IMR-90 (cell line): ENCODE measurements around the gene VWA8. TPM values are rescaled to one million over a fixed set of nuclear protein-coding genes. Genes with fewer than 3 reads are reported as not detected.
A peak's percentile ranks its signal among the peaks of the same experiment; 100 is the strongest.

ENCODE experiments used
- ATAC-seq: fragments of 200-7000 bp; cut with Tn5 transposase; 2 replicates; pipeline ENCODE4 v1.9.1; 2020; ENCODE audit warnings: low read depth, mild to moderate bottlenecking, moderate library complexity
- BruUV-seq: library from RNA; stranded (reverse); fragments of 400-500 nt; replicated peaks from 2 replicates; lab custom pipeline; 2021; lab: Mats Ljungman, UMichigan
- CTCF ChIA-PET: fragments of 300-600 bp; formaldehyde crosslinking; extraction: SDS; loops from one replicate; lab custom pipeline; 2021; ENCODE audit warnings: antibody characterized with exemption; lab: Yijun Ruan, JAX
- POLR2A ChIA-PET: fragments of 300-600 bp; sonication (Branson Sonifier 250); formaldehyde crosslinking; loops from one replicate; lab custom pipeline; 2022; ENCODE audit warnings: antibody characterized with exemption; ENCODE audit not compliant: unreplicated experiment; lab: Charles Lee
- DNase-seq: peaks from one replicate; pipeline ENCODE4 v3.0.0; 2013
- H2AFZ ChIP-seq: replicated peaks from 2 replicates; pipeline ENCODE3; 2013; ENCODE audit warnings: low read length, mild to moderate bottlenecking; ENCODE audit not compliant: poor library complexity
- H2AK5ac ChIP-seq: 2 replicates; pipeline ENCODE4 v1.6.1; 2013; ENCODE audit warnings: low read depth, low read length, inconsistent platforms
- H2AK9ac ChIP-seq: replicated peaks from 2 replicates; pipeline ENCODE3; 2013; ENCODE audit warnings: mild to moderate bottlenecking, low read depth, low read length, moderate library complexity; ENCODE audit not compliant: poor library complexity
- H2BK120ac ChIP-seq: 2 replicates; pipeline ENCODE4 v1.6.1; 2013; ENCODE audit warnings: low read depth, low read length, inconsistent platforms
- H2BK15ac ChIP-seq: 3 replicates; pipeline ENCODE4 v1.6.1; 2013; ENCODE audit warnings: low read depth, low read length, inconsistent platforms
- H2BK20ac ChIP-seq: 2 replicates; pipeline ENCODE4 v1.6.1; 2013; ENCODE audit warnings: low read depth, mild to moderate bottlenecking, inconsistent platforms, low read length, moderate library complexity
- H2BK5ac ChIP-seq: 2 replicates; pipeline ENCODE4 v1.6.1; 2013; ENCODE audit warnings: mild to moderate bottlenecking, low read depth, low read length, inconsistent platforms; ENCODE audit not compliant: poor library complexity, severe bottlenecking
- H3K14ac ChIP-seq: replicated peaks from 2 replicates; pipeline ENCODE4 v1.6.1; 2013; ENCODE audit warnings: low read depth, low read length, inconsistent platforms
- H3K18ac ChIP-seq: 2 replicates; pipeline ENCODE4 v1.6.1; 2013; ENCODE audit warnings: low read depth, low read length, control low read depth
- H3K23ac ChIP-seq: 2 replicates; pipeline ENCODE4 v1.6.1; 2013; ENCODE audit warnings: low read depth, low read length, inconsistent platforms
- H3K27ac ChIP-seq: 2 replicates; pipeline ENCODE4 v1.5.1; 2013; ENCODE audit warnings: mild to moderate bottlenecking, control low read depth, low read length; ENCODE audit not compliant: insufficient read depth
- H3K27me3 ChIP-seq: 2 replicates; pipeline ENCODE4 v1.6.1; 2013; ENCODE audit warnings: low read length; ENCODE audit not compliant: control insufficient read depth, insufficient read depth
- H3K36me3 ChIP-seq: 2 replicates; pipeline ENCODE4 v1.6.1; 2013; ENCODE audit warnings: low read length, mixed read lengths; ENCODE audit not compliant: control insufficient read depth, insufficient read depth
- H3K4ac ChIP-seq: 2 replicates; pipeline ENCODE4 v1.6.1; 2013; ENCODE audit warnings: low read depth, low read length, inconsistent platforms
- H3K4me1 ChIP-seq: 2 replicates; pipeline ENCODE4 v1.6.1; 2013; ENCODE audit warnings: low read length, mixed read lengths; ENCODE audit not compliant: control insufficient read depth, insufficient read depth
- H3K4me2 ChIP-seq: 2 replicates; pipeline ENCODE4 v1.6.1; 2013; ENCODE audit warnings: low read depth, mild to moderate bottlenecking, control low read depth, low read length, moderate library complexity
- H3K4me3 ChIP-seq: 2 replicates; pipeline ENCODE4 v1.5.1; 2013; ENCODE audit warnings: low read depth, mild to moderate bottlenecking, control low read depth, low read length, moderate library complexity; ENCODE audit not compliant: insufficient read depth
- H3K56ac ChIP-seq: 2 replicates; pipeline ENCODE4 v1.6.1; 2013; ENCODE audit warnings: low read length, inconsistent platforms; ENCODE audit not compliant: insufficient read depth; ENCODE audit errors: extremely low read depth
- H3K79me1 ChIP-seq, 2 experiments: 2 replicates each; pipeline ENCODE4 v1.6.1; 2013; ENCODE audit warnings: low read length in 2 of 2, inconsistent platforms in 1 of 2, low read depth in 1 of 2
- H3K9ac ChIP-seq: 2 replicates; pipeline ENCODE4 v1.6.1; 2013; ENCODE audit warnings: low read depth, low read length, control low read depth
- H3K9me1 ChIP-seq: 2 replicates; pipeline ENCODE4 v1.6.1; 2013; ENCODE audit warnings: low read length, inconsistent platforms; ENCODE audit not compliant: insufficient read depth
- H3K9me3 ChIP-seq: 2 replicates; pipeline ENCODE4 v1.6.1; 2013; ENCODE audit warnings: low read length; ENCODE audit not compliant: control insufficient read depth, insufficient read depth
- H4K20me1 ChIP-seq: 2 replicates; pipeline ENCODE4 v1.6.1; 2013; ENCODE audit warnings: low read length, inconsistent platforms; ENCODE audit not compliant: insufficient read depth
- H4K5ac ChIP-seq: 2 replicates; pipeline ENCODE4 v1.6.1; 2013; ENCODE audit warnings: mild to moderate bottlenecking, low read depth, low read length, control low read depth
- H4K8ac ChIP-seq, 2 experiments: 2 replicates each; pipeline ENCODE4 v1.6.1; 2013; ENCODE audit warnings: low read depth in 2 of 2, low read length in 2 of 2, control low read depth in 1 of 2, inconsistent platforms in 1 of 2
- H4K91ac ChIP-seq: 2 replicates; pipeline ENCODE4 v1.6.1; 2013; ENCODE audit warnings: low read depth, low read length, inconsistent platforms; ENCODE audit not compliant: insufficient read depth
- MXI1 ChIP-seq: IDR thresholded peaks from 2 replicates; pipeline ENCODE4 v1.6.1; 2012; ENCODE audit warnings: low read depth, mild to moderate bottlenecking, low read length, moderate library complexity, borderline replicate concordance
- NFE2L2 ChIP-seq: fragments of 150-350 bp; IDR thresholded peaks from 2 replicates; pipeline ENCODE4 v1.6.1; 2016; ENCODE audit warnings: low read depth, mild to moderate bottlenecking, low read length
- RFX5 ChIP-seq: IDR thresholded peaks from 2 replicates; pipeline ENCODE4 v1.8.0; 2012; ENCODE audit warnings: low read depth, mild to moderate bottlenecking, low read length, moderate library complexity
- SMC3 ChIP-seq: fragments of 150-350 bp; IDR thresholded peaks from 2 replicates; pipeline ENCODE4 v1.6.1; 2016; ENCODE audit warnings: low read depth, mild to moderate bottlenecking, antibody characterized with exemption, low read length, moderate library complexity
- dilution Hi-C: fragments of 300-500 bp; cut with HindIII; formaldehyde crosslinking; loops from one replicate; pipeline ENCODE4 v1.14.3; 2018; ENCODE audit warnings: low sequenced_read_pairs; ENCODE audit not compliant: unreplicated experiment
- in situ Hi-C: fragments of 300-500 bp; cut with MboI; formaldehyde crosslinking; loops from 3 replicates; pipeline ENCODE4 v1.14.3; 2019; ENCODE audit warnings: low sequenced_read_pairs, inconsistent platforms, mixed read lengths
- intact Hi-C: fragments of 100-400 bp; cut with micrococcal nuclease; formaldehyde crosslinking; loops from 2 replicates; pipeline ENCODE4 v1.10.0; 2022
- polyA plus RNA-seq, 3 experiments: library from polyadenylated mRNA; depleted of rRNA; stranded (reverse); fragments of >200 nt; gene quantifications; 2 replicates each; pipeline ENCODE4 v1.2.3, GENCODE V29; 2012; ENCODE audit warnings: low replicate concordance in 1 of 3
- total RNA-seq: library from RNA; depleted of rRNA; stranded (reverse); fragments of >200 nt; gene quantifications from 2 replicates; pipeline ENCODE4 v1.2.3, GENCODE V29; 2012
- TF ChIP-seq, protein P1 (sequence below): conservative IDR thresholded peaks from 2 replicates; pipeline ENCODE4 v1.5.1; 2012; ENCODE audit warnings: mild to moderate bottlenecking, low read depth, low read length, improper control_type of control experiment
- TF ChIP-seq, protein P2 (sequence below): fragments of 150-350 bp; IDR thresholded peaks from 2 replicates; pipeline ENCODE4 v1.6.1; 2017; ENCODE audit warnings: mild to moderate bottlenecking, antibody characterized with exemption, low read length, low read depth

The VWA8 gene
- total and polyA plus RNA-seq, 2 of the 4 experiments (the other 2 are of a cell fraction) = 5.9 to 18.3 TPM

DNA sequence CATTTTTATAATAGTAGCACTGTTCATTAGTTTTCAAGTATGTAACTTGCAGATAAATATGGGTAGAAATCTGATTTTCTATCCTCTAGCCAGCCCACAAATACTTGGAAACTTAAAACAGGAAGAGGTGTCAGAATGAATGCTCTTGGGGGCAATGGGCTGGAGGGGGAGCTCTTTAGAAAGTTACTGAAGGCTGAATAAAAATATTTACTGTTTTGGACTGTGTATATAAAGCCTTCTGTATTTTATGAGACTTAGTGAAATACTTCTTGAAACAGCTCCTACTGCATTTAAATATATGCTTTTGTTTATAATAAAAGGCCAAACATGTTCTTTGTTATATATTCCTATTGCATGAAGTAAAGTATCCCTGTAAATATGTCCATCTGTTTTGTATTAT is 364.7 kb downstream of the VWA8 start:
- Histone ChIP-seq H3K4ac (peak overlapping the region; percentile 43; the same call in 1 of the 2 replicates), H2BK15ac (peak overlapping the region; percentile 56; the same call in 1 of the 3 replicates), H3K4me3 (no peak overlapping the region), H3K23ac (no peak overlapping the region), H4K5ac (no peak overlapping the region; the same call in 1 of the 2 replicates), H2AFZ (no peak overlapping the region), H3K56ac (peak overlapping the region; percentile 55), H2BK20ac (peak overlapping the region; percentile 56; the same call in 1 of the 2 replicates), H4K8ac (peak overlapping the region; percentile 45 to 55), H4K20me1 (no peaks in the 10 kb centered on the region), H3K18ac (peak overlapping the region; percentile 79), H4K91ac (no peak overlapping the region), H3K4me1 (peaks cover 12% of the 10 kb centered on the region), H2AK9ac (no peak overlapping the region), H3K36me3 (0 out of 2 replicates have a peak, but pooled peaks cover 2% of the 10 kb centered on the region), H2BK120ac (peak overlapping the region; percentile 74), H3K9me3 (no peaks in the 10 kb centered on the region), H2BK5ac (peak overlapping the region; percentile 92), H3K14ac (peak overlapping the region; percentile 35; the same call in 1 of the 2 replicates), H3K27me3 (no peaks in the 10 kb centered on the region), H3K27ac (peak overlapping the region; percentile 85), H3K9ac (peak overlapping the region; percentile 46; the same call in 1 of the 2 replicates), H2AK5ac (no peak overlapping the region; the same call in 1 of the 2 replicates), H3K79me1 (no peaks in the 10 kb centered on the region), H3K9me1 (peaks cover 6% of the 10 kb centered on the region), H3K4me2 (no peak overlapping the region)
- ChIA-PET POLR2A (no interaction called here), CTCF (interaction anchor here (0.7 to 1.1 kb wide), 3 partner anchors 8 to 541 kb away, joined by 3 read pairs; no protein-coding TSS in a partner anchor)
- peak; percentile 61 for ATAC-seq
- peak; percentile 20 for DNase-seq
- dilution Hi-C loops = no loop called here
- in situ Hi-C loops = no loop called here
- no TSS peak for BruUV-seq
- no peak for TF ChIP-seq RFX5
- TF ChIP-seq SMC3 = no peak
- TF ChIP-seq, protein P1, sequence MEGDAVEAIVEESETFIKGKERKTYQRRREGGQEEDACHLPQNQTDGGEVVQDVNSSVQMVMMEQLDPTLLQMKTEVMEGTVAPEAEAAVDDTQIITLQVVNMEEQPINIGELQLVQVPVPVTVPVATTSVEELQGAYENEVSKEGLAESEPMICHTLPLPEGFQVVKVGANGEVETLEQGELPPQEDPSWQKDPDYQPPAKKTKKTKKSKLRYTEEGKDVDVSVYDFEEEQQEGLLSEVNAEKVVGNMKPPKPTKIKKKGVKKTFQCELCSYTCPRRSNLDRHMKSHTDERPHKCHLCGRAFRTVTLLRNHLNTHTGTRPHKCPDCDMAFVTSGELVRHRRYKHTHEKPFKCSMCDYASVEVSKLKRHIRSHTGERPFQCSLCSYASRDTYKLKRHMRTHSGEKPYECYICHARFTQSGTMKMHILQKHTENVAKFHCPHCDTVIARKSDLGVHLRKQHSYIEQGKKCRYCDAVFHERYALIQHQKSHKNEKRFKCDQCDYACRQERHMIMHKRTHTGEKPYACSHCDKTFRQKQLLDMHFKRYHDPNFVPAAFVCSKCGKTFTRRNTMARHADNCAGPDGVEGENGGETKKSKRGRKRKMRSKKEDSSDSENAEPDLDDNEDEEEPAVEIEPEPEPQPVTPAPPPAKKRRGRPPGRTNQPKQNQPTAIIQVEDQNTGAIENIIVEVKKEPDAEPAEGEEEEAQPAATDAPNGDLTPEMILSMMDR = peak; percentile 19; the same call in 1 of the 2 replicates
- TF ChIP-seq, protein P2, sequence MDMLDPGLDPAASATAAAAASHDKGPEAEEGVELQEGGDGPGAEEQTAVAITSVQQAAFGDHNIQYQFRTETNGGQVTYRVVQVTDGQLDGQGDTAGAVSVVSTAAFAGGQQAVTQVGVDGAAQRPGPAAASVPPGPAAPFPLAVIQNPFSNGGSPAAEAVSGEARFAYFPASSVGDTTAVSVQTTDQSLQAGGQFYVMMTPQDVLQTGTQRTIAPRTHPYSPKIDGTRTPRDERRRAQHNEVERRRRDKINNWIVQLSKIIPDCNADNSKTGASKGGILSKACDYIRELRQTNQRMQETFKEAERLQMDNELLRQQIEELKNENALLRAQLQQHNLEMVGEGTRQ = no peak
- TF ChIP-seq NFE2L2 = no peak
- TF ChIP-seq MXI1 = no peak
- intact Hi-C loops = no loop called here
